IMR-90 (cell line): ENCODE data around the gene NMS.

ENCODE experiments used
- CEBPB ChIP-seq: IDR thresholded peaks from 2 replicates; pipeline ENCODE4 v1.6.1; 2012; ENCODE audit warnings: low read depth, low read length, improper control_type of control experiment
- MXI1 ChIP-seq: IDR thresholded peaks from 2 replicates; pipeline ENCODE4 v1.6.1; 2012; ENCODE audit warnings: low read depth, mild to moderate bottlenecking, low read length, moderate library complexity, borderline replicate concordance
- POLR2A ChIP-seq: IDR thresholded peaks from 2 replicates; pipeline ENCODE4 v1.6.1; 2012; ENCODE audit warnings: mild to moderate bottlenecking, low read depth, low read length
- RAD21 ChIP-seq: IDR thresholded peaks from 2 replicates; pipeline ENCODE4 v1.6.1; 2012; ENCODE audit warnings: low read length, improper control_type of control experiment
- RFX5 ChIP-seq: IDR thresholded peaks from 2 replicates; pipeline ENCODE4 v1.8.0; 2012; ENCODE audit warnings: low read depth, mild to moderate bottlenecking, low read length, moderate library complexity
- SMC3 ChIP-seq: fragments of 150-350 bp; IDR thresholded peaks from 2 replicates; pipeline ENCODE4 v1.6.1; 2016; ENCODE audit warnings: low read depth, mild to moderate bottlenecking, antibody characterized with exemption, low read length, moderate library complexity
- TF ChIP-seq, protein P1 (sequence below): conservative IDR thresholded peaks from 2 replicates; pipeline ENCODE4 v1.5.1; 2012; ENCODE audit warnings: mild to moderate bottlenecking, low read depth, low read length, improper control_type of control experiment

DNA sequence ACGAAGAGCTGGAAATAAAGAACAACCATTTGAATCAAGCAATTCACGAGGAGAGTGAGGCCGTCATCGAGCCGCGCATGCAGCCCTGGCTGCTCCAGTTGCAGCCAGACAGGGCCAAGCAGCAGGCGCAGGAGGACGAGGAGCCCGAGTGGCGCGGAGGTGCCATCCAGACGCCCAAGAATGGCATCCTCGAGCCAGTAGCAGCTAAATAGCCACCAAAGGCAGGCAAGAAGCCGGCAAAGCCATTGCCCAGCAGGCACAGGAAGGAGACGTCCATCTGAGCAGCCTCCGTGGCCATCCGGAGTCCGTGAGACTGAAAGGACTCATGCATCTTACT, 43.9 kb upstream of the NMS start:
- TF ChIP-seq, protein P1, sequence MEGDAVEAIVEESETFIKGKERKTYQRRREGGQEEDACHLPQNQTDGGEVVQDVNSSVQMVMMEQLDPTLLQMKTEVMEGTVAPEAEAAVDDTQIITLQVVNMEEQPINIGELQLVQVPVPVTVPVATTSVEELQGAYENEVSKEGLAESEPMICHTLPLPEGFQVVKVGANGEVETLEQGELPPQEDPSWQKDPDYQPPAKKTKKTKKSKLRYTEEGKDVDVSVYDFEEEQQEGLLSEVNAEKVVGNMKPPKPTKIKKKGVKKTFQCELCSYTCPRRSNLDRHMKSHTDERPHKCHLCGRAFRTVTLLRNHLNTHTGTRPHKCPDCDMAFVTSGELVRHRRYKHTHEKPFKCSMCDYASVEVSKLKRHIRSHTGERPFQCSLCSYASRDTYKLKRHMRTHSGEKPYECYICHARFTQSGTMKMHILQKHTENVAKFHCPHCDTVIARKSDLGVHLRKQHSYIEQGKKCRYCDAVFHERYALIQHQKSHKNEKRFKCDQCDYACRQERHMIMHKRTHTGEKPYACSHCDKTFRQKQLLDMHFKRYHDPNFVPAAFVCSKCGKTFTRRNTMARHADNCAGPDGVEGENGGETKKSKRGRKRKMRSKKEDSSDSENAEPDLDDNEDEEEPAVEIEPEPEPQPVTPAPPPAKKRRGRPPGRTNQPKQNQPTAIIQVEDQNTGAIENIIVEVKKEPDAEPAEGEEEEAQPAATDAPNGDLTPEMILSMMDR: no peak
- no peak for TF ChIP-seq RFX5
- TF ChIP-seq CEBPB: no peak
- TF ChIP-seq POLR2A: no peak
- no peak for TF ChIP-seq RAD21
- TF ChIP-seq SMC3: no peak
- no peak for TF ChIP-seq MXI1
